GM12878 (cell line): ENCODE measurements around the gene PHRF1. TPM values are rescaled to one million over a fixed set of nuclear protein-coding genes. Genes with fewer than 3 reads are reported as not detected.

Experiments
- ATAC-seq: fragments of 200-7000 bp; cut with Tn5 transposase; 3 replicates; pipeline ENCODE4 v1.9.1; 2020; ENCODE audit warnings: mild to moderate bottlenecking, moderate library complexity
- BruUV-seq: library from RNA; stranded (reverse); fragments of 400-500 nt; replicated peaks from 2 replicates; lab custom pipeline; 2021; lab: Mats Ljungman, UMichigan
- CTCF ChIA-PET: fragments of 300-600 bp; sonication (Branson Sonifier 250); formaldehyde crosslinking; extraction: SDS; loops from one replicate; lab custom pipeline; 2021; ENCODE audit warnings: inconsistent platforms; lab: Yijun Ruan, JAX
- POLR2A ChIA-PET: fragments of 350-600 bp; formaldehyde crosslinking; extraction: SDS; loops from one replicate; lab custom pipeline; 2021; ENCODE audit warnings: inconsistent platforms; lab: Charles Lee
- RAD21 ChIA-PET: fragments of 300-600 bp; sonication (Branson Sonifier 250); formaldehyde crosslinking; loops from one replicate; lab custom pipeline; 2023; ENCODE audit warnings: antibody characterized with exemption; ENCODE audit not compliant: unreplicated experiment; lab: Charles Lee
- SMC1A ChIA-PET: fragments of 300-600 bp; sonication (Branson Sonifier 250); formaldehyde crosslinking; loops from one replicate; lab custom pipeline; 2023; ENCODE audit not compliant: unreplicated experiment, uncharacterized antibody; lab: Charles Lee
- DNase-seq: peaks from one replicate; pipeline ENCODE4 v3.0.0-alpha.2; 2011; ENCODE audit warnings: low read depth, low spot score
- FAIRE-seq: peaks from 3 replicates; lab custom pipeline; 2011; peaks lifted over from hg19 to GRCh38; lab: Jason Lieb, UNC
- H2AFZ ChIP-seq: 2 replicates; pipeline ENCODE4 v1.6.0; 2011; ENCODE audit warnings: low read depth, low read length, control low read depth; ENCODE audit not compliant: control insufficient read depth
- H3K27ac ChIP-seq: 2 replicates; pipeline ENCODE4 v1.5.1; 2011; ENCODE audit warnings: control low read depth; ENCODE audit not compliant: control insufficient read depth, insufficient read depth
- H3K27me3 ChIP-seq, 2 experiments: replicated peaks in 1 of 2; 2 replicates each; pipeline versions ENCODE4 v1.6.0 to v1.6.1; 2011; ENCODE audit warnings: low read length in 1 of 2; ENCODE audit not compliant: control insufficient read depth in 2 of 2, insufficient read depth in 2 of 2
- H3K36me3 ChIP-seq, 2 experiments: 2 replicates each; pipeline ENCODE4 v1.5.1; 2011; ENCODE audit warnings: low read length in 1 of 2; ENCODE audit not compliant: control insufficient read depth in 2 of 2, insufficient read depth in 2 of 2
- H3K4me1 ChIP-seq: 2 replicates; pipeline ENCODE4 v1.6.1; 2011; ENCODE audit warnings: mild to moderate bottlenecking, low read length, moderate library complexity, mixed read lengths; ENCODE audit not compliant: control insufficient read depth, insufficient read depth
- H3K4me2 ChIP-seq: 2 replicates; pipeline ENCODE4 v1.6.0; 2011; ENCODE audit warnings: control low read depth; ENCODE audit not compliant: control insufficient read depth, insufficient read depth
- H3K4me3 ChIP-seq: fragments of 200-600 bp; sonication (generic); 2 replicates; pipeline ENCODE4 v1.5.1; 2016
- H3K79me2 ChIP-seq: 2 replicates; pipeline ENCODE4 v1.6.0; 2011; ENCODE audit warnings: low read length; ENCODE audit not compliant: control insufficient read depth, insufficient read depth
- H3K9ac ChIP-seq: 2 replicates; pipeline ENCODE4 v1.8.0; 2011; ENCODE audit warnings: low read length, control low read depth, mixed read lengths; ENCODE audit not compliant: control insufficient read depth, insufficient read depth
- H3K9me3 ChIP-seq: replicated peaks from 3 replicates; pipeline ENCODE4 v1.5.1; 2011; ENCODE audit warnings: mild to moderate bottlenecking, low read length; ENCODE audit not compliant: control insufficient read depth, insufficient read depth
- H4K20me1 ChIP-seq: 2 replicates; pipeline ENCODE4 v1.6.0; 2011; ENCODE audit not compliant: control insufficient read depth, insufficient read depth
- CTCF ChIP-seq, 3 experiments: IDR thresholded peaks in 2 of 3; conservative IDR thresholded peaks in 1 of 3; 2 replicates each; pipeline ENCODE4 v1.5.1; 2011; ENCODE audit warnings: low read depth in 3 of 3, low read length in 3 of 3, mild to moderate bottlenecking in 3 of 3, control low read depth in 2 of 3, moderate library complexity in 2 of 3, inconsistent platforms in 1 of 3, mixed read lengths in 1 of 3; ENCODE audit not compliant: control insufficient read depth in 2 of 3, insufficient read depth in 1 of 3; ENCODE audit errors: extremely low read depth in 1 of 3
- EP300 ChIP-seq, 2 experiments: fragments of 150-350 bp in 1 of 2; IDR thresholded peaks; 2 replicates each; pipeline ENCODE4 v1.6.1; 2011 to 2012; ENCODE audit warnings: low read depth in 2 of 2, low read length in 2 of 2, borderline replicate concordance in 1 of 2, improper control_type of control experiment in 1 of 2, inconsistent platforms in 1 of 2; ENCODE audit not compliant: control insufficient read depth in 1 of 2
- HSF1 ChIP-seq: fragments of 150-350 bp; IDR thresholded peaks from 2 replicates; pipeline ENCODE4 v1.6.1; 2014; ENCODE audit warnings: mild to moderate bottlenecking, low read depth, low read length
- RUNX3 ChIP-seq: IDR thresholded peaks from 2 replicates; pipeline ENCODE4 v1.6.1; 2012; ENCODE audit warnings: low read length, inconsistent platforms
- STAT3 ChIP-seq: IDR thresholded peaks from 2 replicates; pipeline ENCODE4 v1.6.1; 2011; ENCODE audit warnings: low read depth, low read length, improper control_type of control experiment
- SUPT20H ChIP-seq: IDR thresholded peaks from 2 replicates; pipeline ENCODE4 v1.6.1; 2011; ENCODE audit warnings: low read depth, mild to moderate bottlenecking, low read length, moderate library complexity, borderline replicate concordance; ENCODE audit not compliant: control insufficient read depth
- TBL1XR1 ChIP-seq: IDR thresholded peaks from 2 replicates; pipeline ENCODE4 v1.6.1; 2012; ENCODE audit warnings: low read depth, low read length, improper control_type of control experiment
- USF1 ChIP-seq: IDR thresholded peaks from 2 replicates; pipeline ENCODE4 v1.6.1; 2011; ENCODE audit warnings: borderline replicate concordance, low read depth, mild to moderate bottlenecking, moderate library complexity, mixed read lengths, low read length; ENCODE audit not compliant: insufficient read depth; ENCODE audit errors: extremely low read length
- ZBTB40 ChIP-seq: fragments of 450-650 bp; IDR thresholded peaks from 2 replicates; pipeline ENCODE4 v1.6.1; 2016; ENCODE audit warnings: mild to moderate bottlenecking, moderate library complexity, borderline replicate concordance
- WGBS: methylation state at CpG from one replicate; pipeline ENCODE4 v1.1.6; 2016; ENCODE audit warnings: low lambda C conversion rate; ENCODE audit not compliant: insufficient replicate concordance, insufficient coverage; ENCODE audit errors: missing lambda C conversion rate; 5-methylcytosine and 5-hydroxymethylcytosine counted together
- in situ Hi-C: fragments of 300-500 bp; cut with MboI; formaldehyde crosslinking; loops from 9 replicates; pipeline ENCODE4 v1.14.3; 2018; ENCODE audit warnings: mixed read lengths
- intact Hi-C: fragments of 100-400 bp; cut with micrococcal nuclease; formaldehyde crosslinking; loops from one replicate; pipeline ENCODE4 v1.14.2; 2022; ENCODE audit not compliant: unreplicated experiment
- polyA plus RNA-seq, 11 experiments: library from polyadenylated mRNA; depleted of rRNA in 4 of 11; unstranded in 6 of 11; stranded (reverse) in 5 of 11; fragments of >200 nt; fragmentation: Nextera tagmentation in 4 of 11; fragmentation: Illumina TruSeq in 1 of 11; extraction: Ambion mirVana in 4 of 11; extraction: Trizol in 1 of 11; gene quantifications; 1 replicate in 1 of 11; 2 replicates in 10 of 11; pipeline versions ENCODE4 v1.2.1 to v1.2.3, GENCODE V29; 2011 to 2016; ENCODE audit warnings: inconsistent platforms in 2 of 11, missing spikeins in 2 of 11, low read depth in 1 of 11
- total RNA-seq, 4 experiments: library from RNA; depleted of rRNA in 3 of 4; stranded (reverse); fragments of >200 nt in 3 of 4; fragmentation: Illumina TruSeq in 1 of 4; extraction: Trizol in 1 of 4; gene quantifications; 2 replicates each; pipeline versions ENCODE4 v1.2.1 to v1.2.3, GENCODE V29; 2013 to 2021

PHRF1 gene
- total and polyA plus RNA-seq, 10 of the 15 experiments (the other 5 are each of a cell fraction or from before 2014, with no cell fraction given), result 0.13 to 43.5 (median 15.1) TPM

GRCh38 chr11:592501-592900 is 16.2 kb downstream of the PHRF1 start (continued):
- TF ChIP-seq TBL1XR1, result no peak

GRCh38 chr11:592918-593317 is 16.6 kb downstream of the PHRF1 start:
- TF ChIP-seq USF1 (no peak), EP300 (IDR thresholded peaks at IDR 0.05; ENCODE audit: borderline replicate concordance in 1 of 2, control insufficient read depth in 1 of 2, low read depth in 2 of 2, low read length in 2 of 2) (no peak), HSF1 (no peak), RUNX3 (no peak), STAT3 (no peak), ZBTB40 (no peak), CTCF (IDR thresholded peaks at IDR 0.05 in 2 of 3, conservative IDR thresholded peaks at IDR 0.05 in 1 of 3; ENCODE audit: control insufficient read depth in 2 of 3, extremely low read depth in 1 of 3, insufficient read depth in 1 of 3, low read depth in 3 of 3, low read length in 3 of 3) (no peak), SUPT20H (no peak)
- TF ChIP-seq, all 136 proteins: peak for 0
- Histone ChIP-seq H3K4me2 (no peak overlapping the region), H3K9me3 (no peaks in the 10 kb centered on the region), H3K4me3 (no peak overlapping the region), H3K79me2 (no peaks in the 10 kb centered on the region), H3K4me1 (no peaks in the 10 kb centered on the region), H2AFZ (no peak overlapping the region), H3K27ac (no peak overlapping the region), H3K36me3 (peaks cover 26 to 48% of the 10 kb centered on the region in 2 experiments), H3K9ac (no peak overlapping the region), H3K27me3 (no peaks in the 10 kb centered on the region), H4K20me1 (no peaks in the 10 kb centered on the region)
- DNase-seq (no peak), ATAC-seq (no peak), FAIRE-seq (no peak)
- CTCF ChIA-PET, result no interaction called here
- no TSS peak for BruUV-seq
- intact Hi-C loops, result no loop called here
- RAD21 ChIA-PET, result no interaction called here
- in situ Hi-C loops, result no loop called here
- SMC1A ChIA-PET, result no interaction called here
- 86% methylated on average over 10 of the region's 10 CpGs for WGBS
- POLR2A ChIA-PET, result no interaction called here
